Psoas muscle (tissue), 8 donors: Measurements from ENCODE around the gene PLA2G15. TPM values are rescaled to one million over a fixed set of nuclear protein-coding genes. Genes with fewer than 3 reads are reported as not detected.

ENCODE experiments used
- ATAC-seq, 4 donors: fragments of 200-7000 bp; cut with Tn5 transposase; one replicate each; pipeline ENCODE4 v1.9.1; 2020; ENCODE audit warnings: moderate library complexity in 3 of 4, mild to moderate bottlenecking in 2 of 4
- DNase-seq, 2 donors: peaks; one replicate each; pipeline ENCODE4 v3.0.0-alpha.2; 2020
- H3K27ac ChIP-seq: fragments of 200-600 bp; one replicate; pipeline ENCODE4 v1.8.0; 2022
- H3K27me3 ChIP-seq, 3 donors: fragments of 200-600 bp in 1 of 3; one replicate each; pipeline versions ENCODE4 v1.6.1 to v1.8.0; 2013 to 2022; ENCODE audit warnings: low read length in 2 of 3, mild to moderate bottlenecking in 2 of 3, moderate library complexity in 1 of 3; ENCODE audit not compliant: insufficient read depth in 3 of 3
- H3K36me3 ChIP-seq, 2 donors: fragments of 200-600 bp in 1 of 2; one replicate each; pipeline versions ENCODE4 v1.6.1 to v1.8.0; 2013 to 2022; ENCODE audit warnings: low read depth in 1 of 2, mild to moderate bottlenecking in 1 of 2, moderate library complexity in 1 of 2; ENCODE audit not compliant: insufficient read depth in 1 of 2
- H3K4me1 ChIP-seq: fragments of 200-600 bp; one replicate; pipeline ENCODE4 v1.8.0; 2022
- H3K4me3 ChIP-seq: fragments of 200-600 bp; one replicate; pipeline ENCODE4 v1.8.0; 2022; ENCODE audit warnings: mild to moderate bottlenecking
- H3K9me3 ChIP-seq: fragments of 200-600 bp; one replicate; pipeline ENCODE4 v1.8.0; 2022
- WGBS, 3 donors: extraction: QIAGEN DNeasy Blood & Tissue Kit; methylation state at CpG; one replicate each; pipeline versions ENCODE4 v1.1.6 to v1.1.7; 2013; 5-methylcytosine and 5-hydroxymethylcytosine counted together
- intact Hi-C, 2 donors: fragments of 100-400 bp; cut with DNase I; formaldehyde crosslinking; loops; one replicate each; pipeline versions ENCODE4 v1.11.0 to v1.14.2; 2022
- polyA plus RNA-seq, 3 donors: library from polyadenylated mRNA; stranded (reverse); fragments of 200-250 nt; gene quantifications; one replicate each; pipeline ENCODE4 v1.2.3, GENCODE V29; 2013
- total RNA-seq, 4 donors: library from RNA; stranded (reverse); fragmentation: NEBNext Ultra II Directional in 2 of 4; extraction: Animal tissue kit (Norgen Biotek cat#: 25700) in 2 of 4; gene quantifications; one replicate each; pipeline versions ENCODE4 v1.2.1 to v1.2.4, GENCODE V29; 2021 to 2023
- TF ChIP-seq, protein P1 (sequence below): fragments of 200-600 bp; IDR thresholded peaks from one replicate; pipeline ENCODE4 v1.8.0; 2022; ENCODE audit warnings: antibody characterized with exemption
- donor health status: healthy with polysubstance abuse.
- donor health status: DM: no; HTN: no; CAD: no; lungs with moderate emphysema.
- donor health status: Bipolar disorder and iron deficiency.
- donor health status: healthy.
- donor health status: DM: yes; HTN: yes; CAD: no.
- donor health status: DM: no; HTN: no; CAD: no.
- donor health status: DM: no; HTN: no; CAD: no.
- donor health status: DM: yes; HTN: yes; CAD: no.

The PLA2G15 gene
- total and polyA plus RNA-seq, 7 donors = 13.0 to 65.0 (median 29.3) TPM

DNA sequence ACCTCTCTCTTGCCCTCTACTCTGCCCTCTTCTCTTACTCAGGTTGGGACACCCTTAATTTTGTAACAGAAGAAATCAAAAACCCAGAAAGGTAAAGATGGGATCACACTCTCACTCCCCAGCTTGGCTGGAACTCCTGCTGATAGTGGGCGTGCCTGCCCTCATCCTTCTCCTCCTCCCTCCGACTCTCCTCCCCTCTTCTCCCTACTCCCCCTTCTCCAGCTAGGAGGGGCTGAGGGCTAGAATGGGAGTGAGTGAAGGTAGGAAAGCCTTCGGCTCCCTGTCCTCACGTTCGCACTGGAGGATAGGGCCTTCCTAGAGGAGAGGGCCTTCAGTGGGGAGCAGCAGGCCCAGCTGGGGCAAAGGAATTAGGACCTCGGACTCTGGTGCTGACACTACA lies 45.3 kb downstream of the PLA2G15 start:
- intact Hi-C loops = no loop called here
- Histone ChIP-seq H3K27me3 (no peaks in the 10 kb centered on the region), H3K27ac (peak overlapping the region; percentile 91), H3K4me3 (no peak overlapping the region), H3K36me3 (peaks cover 4 to 97% of the 10 kb centered on the region in 2 donors), H3K9me3 (no peaks in the 10 kb centered on the region), H3K4me1 (peaks cover 49% of the 10 kb centered on the region)
- TF ChIP-seq, protein P1, sequence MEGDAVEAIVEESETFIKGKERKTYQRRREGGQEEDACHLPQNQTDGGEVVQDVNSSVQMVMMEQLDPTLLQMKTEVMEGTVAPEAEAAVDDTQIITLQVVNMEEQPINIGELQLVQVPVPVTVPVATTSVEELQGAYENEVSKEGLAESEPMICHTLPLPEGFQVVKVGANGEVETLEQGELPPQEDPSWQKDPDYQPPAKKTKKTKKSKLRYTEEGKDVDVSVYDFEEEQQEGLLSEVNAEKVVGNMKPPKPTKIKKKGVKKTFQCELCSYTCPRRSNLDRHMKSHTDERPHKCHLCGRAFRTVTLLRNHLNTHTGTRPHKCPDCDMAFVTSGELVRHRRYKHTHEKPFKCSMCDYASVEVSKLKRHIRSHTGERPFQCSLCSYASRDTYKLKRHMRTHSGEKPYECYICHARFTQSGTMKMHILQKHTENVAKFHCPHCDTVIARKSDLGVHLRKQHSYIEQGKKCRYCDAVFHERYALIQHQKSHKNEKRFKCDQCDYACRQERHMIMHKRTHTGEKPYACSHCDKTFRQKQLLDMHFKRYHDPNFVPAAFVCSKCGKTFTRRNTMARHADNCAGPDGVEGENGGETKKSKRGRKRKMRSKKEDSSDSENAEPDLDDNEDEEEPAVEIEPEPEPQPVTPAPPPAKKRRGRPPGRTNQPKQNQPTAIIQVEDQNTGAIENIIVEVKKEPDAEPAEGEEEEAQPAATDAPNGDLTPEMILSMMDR = no peak
- WGBS, 3 donors = 62 to 65% (median 64%) methylated on average over 5 to 6 of the region's 6 CpGs
- DNase-seq = no peak
- no peak for ATAC-seq

GRCh38 chr16:68291227-68291626 lies 46.1 kb downstream of the PLA2G15 start:
- ATAC-seq (no peak), DNase-seq (no peak)
- Histone ChIP-seq H3K4me3 (no peak overlapping the region), H3K27me3 (no peaks in the 10 kb centered on the region), H3K36me3 (peaks cover 4 to 99% of the 10 kb centered on the region in 2 donors), H3K27ac (peak overlapping the region; percentile 91), H3K4me1 (peaks cover 41% of the 10 kb centered on the region), H3K9me3 (no peaks in the 10 kb centered on the region)
- intact Hi-C loops = no loop called here
- 69 to 76% (median 73%) methylated on average over 4 of the region's 4 CpGs for WGBS, 3 donors
- TF ChIP-seq, protein P1 = no peak

DNA sequence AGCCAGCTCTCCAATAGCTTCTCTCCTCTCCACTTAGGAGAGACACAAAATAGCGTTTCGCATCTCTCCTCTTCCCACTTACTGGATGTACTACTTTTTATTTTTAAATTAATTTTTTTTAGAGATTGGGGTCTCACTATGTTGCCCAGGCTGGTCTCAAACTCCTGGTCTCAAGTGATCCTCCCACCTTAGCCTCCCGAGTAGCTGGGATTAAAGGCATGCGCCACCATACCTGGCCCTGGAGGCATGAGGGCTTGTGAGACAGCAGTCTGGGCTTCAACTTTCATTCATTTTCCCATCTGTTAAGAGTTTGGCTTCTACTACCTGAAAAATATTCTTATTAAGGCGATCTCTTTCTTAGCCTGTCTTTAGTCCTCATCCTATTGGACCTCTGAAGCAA lies 47.3 kb downstream of the PLA2G15 start:
- H3K9me3 ChIP-seq = no peaks in the 10 kb centered on the region
- H3K27ac ChIP-seq = no peak overlapping the region
- no peaks in the 10 kb centered on the region for H3K27me3 ChIP-seq
- intact Hi-C loops = no loop called here
- peaks cover 11 to 99% of the 10 kb centered on the region in 2 donors for H3K36me3 ChIP-seq
- WGBS, 3 donors = 92 to 98% (median 93%) methylated on average over 5 of the region's 5 CpGs
- peaks cover 37% of the 10 kb centered on the region for H3K4me1 ChIP-seq
- ATAC-seq (no peak), DNase-seq (no peak)
- no peak overlapping the region for H3K4me3 ChIP-seq
- TF ChIP-seq, protein P1 = no peak

DNA sequence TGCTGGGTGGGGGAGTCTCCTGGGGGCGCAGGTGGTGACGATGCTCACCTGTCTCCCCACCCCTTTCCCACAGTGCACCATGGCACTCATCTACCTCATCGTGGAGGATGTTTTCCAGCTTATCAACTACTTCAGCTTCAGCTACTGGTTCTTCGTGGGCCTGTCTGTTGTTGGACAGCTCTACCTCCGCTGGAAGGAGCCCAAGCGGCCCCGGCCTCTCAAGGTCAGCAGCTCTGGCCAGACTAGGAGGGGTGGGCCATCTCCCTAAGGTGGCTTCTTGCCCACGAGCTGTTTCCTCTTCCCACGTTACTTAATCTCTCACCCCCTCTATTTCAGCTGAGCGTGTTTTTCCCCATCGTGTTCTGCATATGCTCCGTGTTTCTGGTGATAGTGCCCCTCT lies 51.1 kb downstream of the PLA2G15 start:
- H3K27me3 ChIP-seq = no peaks in the 10 kb centered on the region
- DNase-seq (no peak), ATAC-seq (no peak)
- 64 to 71% (median 68%) methylated on average over 12 of the region's 12 CpGs for WGBS, 3 donors
- H3K9me3 ChIP-seq = no peaks in the 10 kb centered on the region
- H3K27ac ChIP-seq = peak overlapping the region; percentile 25
- H3K36me3 ChIP-seq = peaks cover 9 to 99% of the 10 kb centered on the region in 2 donors
- H3K4me1 ChIP-seq = peaks cover 29% of the 10 kb centered on the region
- no peak overlapping the region for H3K4me3 ChIP-seq
- TF ChIP-seq, protein P1 = no peak
- intact Hi-C loops = loop anchor here in 1 of 2 donors (5.0 kb wide), 1 partner anchor 34 kb away; the partner anchor contains the start of gene SLC7A6

DNA sequence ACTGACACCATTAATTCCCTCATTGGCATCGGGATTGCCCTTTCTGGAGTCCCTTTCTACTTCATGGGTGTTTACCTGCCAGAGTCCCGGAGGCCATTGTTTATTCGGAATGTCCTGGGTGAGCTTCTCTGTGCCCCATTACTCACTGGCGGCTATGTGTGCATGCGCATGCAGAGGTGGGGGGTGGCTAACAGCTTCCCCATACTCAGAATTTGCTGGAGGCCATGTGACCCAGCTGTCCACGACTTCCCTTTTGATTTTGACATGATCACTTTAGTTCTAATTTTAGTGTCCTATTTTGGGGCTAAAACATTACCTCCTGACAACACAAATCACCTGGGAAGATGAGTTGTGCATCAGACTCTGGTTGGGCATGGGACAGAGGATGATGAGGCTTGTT lies 51.5 kb downstream of the PLA2G15 start:
- TF ChIP-seq, protein P1 = no peak
- DNase-seq = no peak
- H3K27ac ChIP-seq = peak overlapping the region; percentile 25
- H3K36me3 ChIP-seq = peaks cover 9 to 100% of the 10 kb centered on the region in 2 donors
- ATAC-seq = no peak
- intact Hi-C loops = loop anchor here in 1 of 2 donors (5.0 kb wide), 1 partner anchor 34 kb away; the partner anchor contains the start of gene SLC7A6
- WGBS, 3 donors = 76 to 81% (median 79%) methylated on average over 6 of the region's 6 CpGs
- H3K4me3 ChIP-seq = no peak overlapping the region
- no peaks in the 10 kb centered on the region for H3K9me3 ChIP-seq
- H3K27me3 ChIP-seq = no peaks in the 10 kb centered on the region
- H3K4me1 ChIP-seq = peaks cover 29% of the 10 kb centered on the region
